Liver (tissue), 3 donors: Measurements from ENCODE around the gene CNTN3.

ENCODE experiments used
- CTCF ChIP-seq: fragments of 150-350 bp; IDR thresholded peaks from 2 replicates; pipeline ENCODE4 v1.5.1; 2017; ENCODE audit warnings: improper control_type of control experiment, low read depth, low read length; ENCODE audit not compliant: missing input control
- GABPA ChIP-seq, 2 donors: IDR thresholded peaks in 1 of 2; conservative IDR thresholded peaks in 1 of 2; 2 replicates each; pipeline ENCODE4 v1.6.1; 2016; ENCODE audit warnings: antibody characterized with exemption in 2 of 2, mild to moderate bottlenecking in 1 of 2, moderate library complexity in 1 of 2
- TAF1 ChIP-seq: conservative IDR thresholded peaks from 2 replicates; pipeline ENCODE4 v1.6.1; 2016; ENCODE audit warnings: antibody characterized with exemption, mild to moderate bottlenecking
- donor health status: healthy.
- donor health status: healthy.

- no peak for TF ChIP-seq GABPA (IDR thresholded peaks at IDR 0.05 in 1 of 2, conservative IDR thresholded peaks at IDR 0.05 in 1 of 2)
- TF ChIP-seq CTCF = no peak
- no peak for TF ChIP-seq TAF1
These were observed 36.8 kb upstream of the CNTN3 start for GRCh38 chr3:74651292-74651691.
